GM10847 (cell line): ENCODE data around the gene AKR1D1.

Source experiments
- POLR2A ChIP-seq: IDR thresholded peaks from 2 replicates; pipeline ENCODE4 v1.6.1; 2011; ENCODE audit not compliant: insufficient read length; ENCODE audit errors: extremely low read depth

AKR1D1 gene

DNA sequence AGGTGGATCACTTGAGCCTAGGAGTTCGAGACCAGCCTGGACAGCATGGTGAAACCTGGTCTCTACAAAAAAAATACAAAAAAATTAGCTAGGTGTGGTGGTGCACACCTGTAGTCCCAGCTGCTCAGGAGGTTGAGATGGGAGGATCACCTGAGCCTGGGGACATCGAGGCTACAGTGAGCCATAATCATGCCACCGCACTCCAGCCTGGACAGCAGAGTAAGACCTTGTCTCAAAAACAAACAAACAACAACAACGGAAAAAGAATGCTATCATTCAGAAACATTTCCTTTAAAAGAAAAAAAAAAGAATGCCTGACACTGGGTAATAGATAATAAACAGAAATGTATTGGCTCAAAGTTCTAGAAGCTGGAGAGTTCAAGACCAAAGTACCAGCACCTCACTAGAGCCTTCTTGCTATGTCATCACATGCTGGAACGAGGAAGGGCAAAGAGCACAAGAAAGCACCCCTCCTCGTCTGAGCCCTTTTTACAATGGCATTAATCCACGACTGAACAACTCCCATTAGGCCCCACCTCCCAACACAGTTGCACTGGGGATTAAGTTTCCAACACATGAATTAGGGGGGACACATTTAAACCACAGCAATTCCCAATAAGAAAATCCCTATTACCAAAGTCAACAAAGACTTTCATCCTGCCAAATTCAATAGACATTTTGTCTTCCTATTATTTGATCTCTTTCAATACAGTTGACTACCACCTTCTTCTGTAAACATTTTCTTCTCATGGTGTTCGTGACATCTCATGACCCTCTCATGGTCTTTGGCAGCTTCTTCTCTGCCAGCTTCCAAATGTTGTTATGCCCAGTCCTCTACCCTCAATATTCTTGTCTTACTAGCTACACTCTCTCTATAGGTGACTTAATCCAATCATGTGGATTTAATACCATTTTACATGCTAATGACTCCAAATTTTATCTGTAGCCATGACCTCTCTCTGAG, 20.0 kb downstream of the AKR1D1 start:
- no peak for TF ChIP-seq POLR2A

DNA sequence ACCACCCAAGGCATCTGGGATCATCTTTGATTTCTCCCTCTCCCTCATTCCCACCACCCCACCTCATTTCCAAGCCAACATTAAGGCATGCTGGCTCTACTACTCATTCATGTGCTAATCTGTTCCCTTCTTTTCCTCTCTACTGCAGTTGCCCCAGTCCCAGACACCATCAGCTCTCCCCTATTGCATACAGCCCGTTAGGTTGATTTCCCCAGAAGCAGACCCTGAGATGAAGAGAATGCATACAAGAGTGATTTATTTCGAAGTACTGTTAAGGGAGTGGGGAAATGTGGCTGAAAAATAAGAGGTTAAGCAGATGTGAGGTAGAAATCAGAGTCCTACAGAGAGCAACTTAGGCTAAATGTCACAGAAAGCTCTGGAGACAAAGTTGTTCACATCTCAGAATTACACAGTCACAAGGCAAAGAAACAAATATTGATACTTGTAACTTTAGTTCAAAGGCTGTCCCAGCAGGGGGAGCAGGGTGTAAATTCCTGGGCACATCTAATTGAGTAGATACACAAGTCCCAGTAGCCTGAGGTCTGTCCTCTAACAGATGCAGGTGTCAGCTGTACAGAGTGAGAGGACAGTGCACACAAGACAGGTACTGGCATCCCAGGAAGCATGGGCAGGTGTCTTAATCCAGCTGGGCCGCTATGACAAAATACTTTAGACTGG, 20.9 kb downstream of the AKR1D1 start:
- TF ChIP-seq POLR2A = no peak

- no peak for TF ChIP-seq POLR2A
Observed at GRCh38 chr7:138099813-138100212, 23.6 kb downstream of the AKR1D1 start.

DNA sequence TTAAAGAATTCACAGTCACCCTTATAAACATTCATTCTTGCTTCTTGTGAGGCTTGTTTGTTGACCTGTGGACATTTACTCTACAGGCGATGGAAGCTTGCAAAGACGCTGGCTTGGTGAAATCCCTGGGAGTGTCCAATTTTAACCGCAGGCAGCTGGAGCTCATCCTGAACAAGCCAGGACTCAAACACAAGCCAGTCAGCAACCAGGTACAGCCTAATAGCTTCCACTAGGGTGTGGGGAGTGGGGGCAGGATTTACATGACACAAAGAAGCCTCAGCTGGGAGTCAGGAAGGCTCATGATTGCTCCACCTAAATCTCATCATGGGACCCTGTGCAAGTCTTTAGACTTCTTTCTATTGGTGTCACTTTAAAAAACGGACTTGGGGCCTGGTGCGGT, 29.0 kb downstream of the AKR1D1 start:
- no peak for TF ChIP-seq POLR2A

GRCh38 chr7:138115047-138115446, 38.8 kb downstream of the AKR1D1 start:
- no peak for TF ChIP-seq POLR2A

DNA sequence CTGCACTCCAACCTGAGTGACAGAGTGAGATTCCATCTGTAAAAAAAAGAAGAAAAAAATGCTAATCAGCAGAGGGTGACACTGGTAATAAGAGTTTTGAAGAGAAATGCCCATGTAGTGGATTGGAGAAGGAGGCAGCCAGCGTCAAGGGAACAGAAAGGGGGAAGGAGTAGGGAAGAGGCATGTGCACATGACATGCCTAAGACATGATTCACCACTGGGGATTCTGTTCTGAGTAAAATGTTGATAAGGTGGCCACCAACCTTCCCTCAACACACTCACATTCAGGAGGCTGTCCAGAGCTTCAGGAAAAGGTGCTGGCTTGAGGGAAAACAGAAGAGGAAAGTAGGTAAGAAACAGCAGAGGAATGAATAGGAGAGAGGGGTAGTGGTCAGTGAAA, 39.9 kb downstream of the AKR1D1 start:
- TF ChIP-seq POLR2A = no peak

DNA sequence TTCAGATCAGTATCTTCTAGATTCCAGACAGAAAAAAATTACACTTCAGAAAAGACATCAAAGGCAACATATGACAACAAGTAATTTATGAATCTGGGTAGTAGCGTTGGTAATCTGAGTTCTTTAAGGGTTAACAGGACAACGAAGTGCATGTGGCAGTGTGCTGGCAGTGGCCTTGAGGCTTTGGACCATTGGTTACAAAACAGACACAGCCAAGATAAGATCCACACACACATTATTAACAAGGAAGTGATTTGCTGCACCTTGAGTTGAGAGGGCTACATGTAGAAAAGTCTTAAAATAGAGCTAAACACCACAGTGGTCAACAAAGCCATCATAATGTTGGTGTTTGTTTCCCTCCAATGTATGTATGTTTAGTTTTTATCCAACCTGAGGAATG, 40.6 kb downstream of the AKR1D1 start:
- TF ChIP-seq POLR2A = no peak

DNA sequence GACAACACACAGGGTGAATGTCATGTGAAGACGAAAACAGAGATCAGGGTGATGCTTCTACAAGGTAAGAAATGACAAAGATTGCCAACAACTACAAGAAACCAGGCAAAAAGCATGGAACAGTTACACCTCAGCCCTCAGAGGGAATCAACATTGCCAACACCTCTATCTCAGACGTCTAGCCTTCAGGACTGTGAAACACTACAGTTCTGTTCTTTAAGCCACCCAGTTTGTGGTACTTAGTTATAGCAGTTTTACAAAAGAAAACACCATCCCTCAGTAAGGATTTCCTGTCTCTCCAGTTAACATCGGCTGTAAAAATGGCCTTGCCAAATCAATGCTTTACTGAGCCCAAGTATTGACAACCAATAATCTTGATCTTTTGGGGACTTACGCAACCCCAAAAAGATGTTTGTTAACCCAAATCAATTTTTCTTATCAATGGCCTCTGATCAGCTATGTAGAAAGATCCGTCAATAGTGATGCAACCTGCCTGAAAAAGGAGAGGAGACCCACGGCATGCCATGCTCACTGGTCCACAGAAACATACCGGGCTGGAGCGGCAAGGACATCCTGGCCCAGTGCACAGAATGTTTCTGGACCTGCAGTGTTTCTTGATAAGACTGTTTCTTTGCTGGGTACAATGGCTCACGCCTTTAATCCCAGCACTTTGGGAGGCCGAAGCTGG, 44.0 kb downstream of the AKR1D1 start:
- TF ChIP-seq POLR2A = no peak

DNA sequence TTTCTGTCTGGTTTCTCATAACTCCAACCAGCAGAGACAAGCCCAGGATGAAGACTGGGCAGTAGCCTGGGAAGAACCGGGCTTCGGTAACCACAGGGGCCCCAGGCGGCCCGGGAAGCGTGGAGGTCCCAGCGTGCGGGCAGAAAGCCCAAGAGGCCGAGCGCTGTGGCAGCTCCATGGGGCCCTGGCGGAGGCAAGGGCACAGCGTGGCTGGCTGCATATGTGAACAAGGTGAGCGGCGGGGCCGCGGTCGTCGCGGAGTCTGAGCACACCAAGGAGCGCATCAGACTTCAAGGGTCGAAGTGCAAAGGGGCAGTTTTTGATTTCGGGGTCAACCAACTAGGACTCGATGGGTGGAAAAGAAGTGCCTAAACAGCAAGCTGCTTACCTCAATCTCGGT, 45.9 kb downstream of the AKR1D1 start:
- TF ChIP-seq POLR2A = no peak

DNA sequence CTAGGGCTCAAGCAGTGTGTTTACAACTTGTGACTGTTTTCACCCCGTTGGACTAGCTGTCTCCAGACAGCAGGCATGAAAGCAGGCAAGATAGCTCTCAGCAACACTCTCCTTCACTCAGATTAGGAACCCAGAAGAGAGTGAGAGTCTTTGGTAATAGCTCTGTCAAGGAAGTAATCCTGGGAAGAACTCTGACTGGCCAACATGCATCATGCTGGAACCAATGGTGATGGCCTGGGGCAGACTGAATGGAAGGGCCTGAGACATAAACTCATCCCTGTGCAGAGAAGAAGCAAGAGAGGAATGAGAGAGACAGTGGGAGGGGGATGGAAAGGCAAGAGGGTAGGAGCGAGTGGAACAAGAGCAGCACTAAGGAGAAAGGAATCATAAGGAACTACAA, 48.9 kb downstream of the AKR1D1 start:
- TF ChIP-seq POLR2A = no peak

GRCh38 chr7:138125598-138126111, 49.4 kb downstream of the AKR1D1 start:
- TF ChIP-seq POLR2A = no peak

DNA sequence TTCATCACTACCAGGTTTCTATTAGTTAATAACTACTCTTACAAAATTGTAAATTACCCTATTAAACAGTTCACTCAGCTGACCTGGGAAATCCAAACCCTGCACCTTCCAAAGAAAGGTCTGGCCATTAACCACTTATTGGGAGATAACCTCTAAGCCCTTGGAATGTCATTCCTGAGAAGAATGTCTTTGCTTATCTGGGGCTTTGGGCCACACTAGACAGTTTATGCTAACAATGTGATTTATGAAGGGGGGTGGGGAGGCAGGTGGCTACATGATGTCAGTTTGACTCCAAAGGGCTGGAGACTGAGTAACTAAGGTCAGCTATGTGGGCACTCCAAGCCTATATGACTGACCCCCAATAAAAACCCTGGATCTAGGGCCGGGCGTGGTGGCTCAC, 50.7 kb downstream of the AKR1D1 start:
- no peak for TF ChIP-seq POLR2A

- no peak for TF ChIP-seq POLR2A
Observed at GRCh38 chr7:138127996-138128395, 51.7 kb downstream of the AKR1D1 start.

DNA sequence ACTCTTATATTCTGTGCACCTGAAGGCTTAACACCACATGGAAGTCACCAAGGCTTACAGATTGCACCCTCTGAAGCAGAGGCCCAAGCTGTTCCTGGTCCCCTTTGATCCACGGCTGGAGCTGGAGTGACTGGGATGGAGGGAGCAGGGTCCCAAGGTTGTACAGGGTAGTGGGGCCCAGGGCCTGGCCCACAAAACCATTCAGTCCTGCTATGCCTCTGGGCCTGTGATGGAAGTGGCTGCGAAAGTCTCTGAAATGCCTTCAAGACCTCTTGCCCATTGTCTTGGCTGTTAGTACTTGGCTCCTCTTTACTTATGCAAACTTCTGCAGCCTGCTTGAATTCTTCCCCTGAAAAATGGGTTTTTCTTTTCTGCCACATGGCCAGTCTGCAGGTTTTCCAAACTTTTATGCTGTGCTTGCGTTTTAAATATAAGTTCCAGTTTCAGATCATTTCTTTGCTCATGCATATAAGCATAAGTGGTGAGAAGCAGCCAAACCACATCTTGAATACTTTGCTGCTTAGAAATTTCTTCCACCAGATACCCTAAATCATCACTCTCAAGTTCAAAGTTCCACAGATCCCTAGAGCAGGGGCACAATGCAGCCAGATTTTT, 53.4 kb downstream of the AKR1D1 start:
- TF ChIP-seq POLR2A = no peak
